Endometrial microvascular endothelial cells (primary cell): ENCODE results near the gene GADD45B. TPM values are rescaled to one million over a fixed set of nuclear protein-coding genes. Genes with fewer than 3 reads are reported as not detected.
"Not testable (repeated sequence)": the region's sequence is repeated elsewhere in the genome, so short reads cannot be mapped to it uniquely, and the experiment has no call there.

Source experiments
- in situ Hi-C: cut with HindIII; loops from 2 replicates; pipeline ENCODE4 v1.10.0; 2017; ENCODE audit warnings: low sequenced_read_pairs, low pct_unique_long_range_greater_than_20kb; ENCODE audit errors: inconsistent ontology term
- total RNA-seq: library from RNA; depleted of rRNA; stranded (reverse); fragments of >200 nt; gene quantifications from one replicate; pipeline ENCODE4 v1.2.3, GENCODE V29; 2015; ENCODE audit errors: inconsistent ontology term

The GADD45B gene
- total RNA-seq, 1 donor from 2014 or later, result 45.3 TPM

- in situ Hi-C loops, result no loop called here
Measured at GRCh38 chr19:2443116-2443784, 32.7 kb upstream of the GADD45B start.

DNA sequence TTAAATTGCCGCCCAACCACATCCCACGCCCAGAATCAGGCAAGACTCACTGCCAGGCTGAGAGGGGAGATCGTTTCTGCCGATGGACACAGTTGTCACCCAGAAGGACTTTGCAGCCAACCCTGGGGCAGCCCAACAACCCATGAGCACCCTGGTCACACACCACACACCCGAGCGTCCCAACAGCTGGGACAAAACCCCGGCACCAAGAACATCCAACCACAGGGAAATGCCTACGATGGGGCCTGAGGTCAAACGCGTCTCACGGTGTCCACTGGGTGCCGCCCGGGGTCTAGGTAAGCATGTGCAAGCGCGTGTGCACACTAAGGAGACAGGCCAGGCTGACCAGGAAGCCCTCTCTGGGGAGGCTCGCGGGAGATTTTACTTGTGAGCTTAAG, 32.1 kb upstream of the GADD45B start:
- in situ Hi-C loops, result no loop called here

GRCh38 chr19:2444251-2445002, 31.5 kb upstream of the GADD45B start:
- in situ Hi-C loops, result no loop called here

- in situ Hi-C loops, result no loop called here
Measured at GRCh38 chr19:2446381-2446780, 29.5 kb upstream of the GADD45B start.

GRCh38 chr19:2449019-2449418, 26.9 kb upstream of the GADD45B start:
- in situ Hi-C loops, result no loop called here

DNA sequence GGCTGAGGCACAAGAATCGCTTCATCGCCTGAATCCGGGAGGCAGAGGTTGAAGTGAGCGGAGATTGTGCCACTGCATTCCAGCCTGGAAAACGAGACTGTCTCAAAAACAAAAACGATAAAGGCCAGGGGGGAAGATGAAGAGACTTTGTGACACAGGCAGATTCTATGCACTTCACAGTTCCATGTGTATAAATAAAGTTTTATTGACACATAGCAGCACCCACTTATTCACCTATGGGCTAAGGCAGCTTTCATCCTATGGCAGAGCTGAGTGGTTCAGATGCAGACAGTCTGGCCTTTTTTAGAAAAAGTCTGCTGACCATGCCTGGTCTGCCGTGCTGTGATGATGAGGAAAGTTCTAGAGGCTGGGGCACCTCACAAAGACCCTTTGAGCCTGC, 24.8 kb upstream of the GADD45B start:
- in situ Hi-C loops, result no loop called here

- in situ Hi-C loops, result no loop called here
Measured at GRCh38 chr19:2451741-2452140, 24.2 kb upstream of the GADD45B start.

- in situ Hi-C loops, result no loop called here
Measured at GRCh38 chr19:2453431-2454025, 22.4 kb upstream of the GADD45B start.

- in situ Hi-C loops, result no loop called here
Measured at GRCh38 chr19:2454199-2454961, 21.5 kb upstream of the GADD45B start.

- in situ Hi-C loops, result no loop called here
Measured at GRCh38 chr19:2454962-2455850, 20.7 kb upstream of the GADD45B start.

GRCh38 chr19:2455851-2456570, 19.9 kb upstream of the GADD45B start:
- in situ Hi-C loops, result no loop called here

DNA sequence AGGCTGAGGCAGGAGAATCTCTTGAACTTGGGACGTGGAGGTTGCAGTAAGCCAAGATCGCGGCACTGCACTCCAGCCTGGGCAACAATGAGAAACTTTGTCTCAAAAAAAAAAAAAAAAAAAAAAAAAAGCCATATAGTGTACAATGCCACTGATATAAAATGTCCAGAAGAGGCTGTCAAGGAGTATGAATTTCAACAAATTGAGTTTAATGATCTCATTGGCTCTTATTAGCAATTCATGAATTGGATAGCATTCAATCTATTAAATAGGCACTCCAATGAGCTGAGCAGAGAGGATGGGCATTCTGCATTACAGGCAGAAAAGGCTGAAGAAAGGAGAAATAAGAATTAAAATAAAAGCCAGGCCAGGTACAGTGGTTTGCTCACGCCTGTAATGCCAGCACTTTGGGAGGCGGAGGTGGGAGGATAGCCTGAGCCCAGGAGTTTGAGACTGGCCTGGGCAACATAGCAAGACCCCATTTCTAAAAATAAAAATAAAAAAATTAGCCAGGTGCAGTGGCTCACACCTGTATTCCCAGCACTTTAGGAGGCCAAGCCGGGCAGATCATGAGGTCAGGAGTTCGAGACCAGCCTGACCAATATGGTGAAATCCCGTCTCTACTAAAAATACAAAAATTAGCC, 18.4 kb upstream of the GADD45B start:
- in situ Hi-C loops, result no loop called here

- in situ Hi-C loops, result no loop called here
Measured at GRCh38 chr19:2458054-2458453, 17.9 kb upstream of the GADD45B start.

GRCh38 chr19:2458776-2459175, 17.2 kb upstream of the GADD45B start:
- in situ Hi-C loops, result not testable (repeated sequence)

DNA sequence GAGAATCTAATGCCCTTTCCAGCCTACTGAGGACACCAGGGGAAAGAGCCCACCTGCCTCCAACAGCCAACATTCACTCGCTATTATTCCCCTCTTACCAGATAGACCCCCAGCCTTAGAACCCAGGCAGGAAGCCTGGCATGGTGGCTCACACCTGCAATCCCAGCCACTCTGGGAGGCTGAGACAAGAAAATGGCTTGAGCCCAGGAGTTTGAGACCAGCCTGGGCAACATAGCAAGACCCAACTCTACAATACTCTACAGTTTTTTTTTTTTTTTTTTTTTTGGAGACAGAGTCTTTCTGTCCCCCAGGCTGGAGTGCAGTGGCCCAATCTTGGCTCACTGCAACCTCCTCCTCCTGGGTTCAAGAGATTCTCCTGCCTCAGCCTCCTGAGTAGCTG, 15.7 kb upstream of the GADD45B start:
- in situ Hi-C loops, result no loop called here

GRCh38 chr19:2461751-2462634, 13.9 kb upstream of the GADD45B start:
- in situ Hi-C loops, result no loop called here
